Tibial nerve (tissue), 4 donors: ENCODE data around the gene RSRC2.

Source experiments
- CTCF ChIP-seq, 5 experiments: fragments of 200-600 bp in 3 of 5; fragments of 450-650 bp in 2 of 5; sonication (generic) in 3 of 5; IDR thresholded peaks; one replicate each; pipeline ENCODE4 v1.5.1; 2016 to 2019; ENCODE audit warnings: antibody characterized with exemption in 5 of 5, mild to moderate bottlenecking in 3 of 5, moderate library complexity in 2 of 5
- EP300 ChIP-seq, 2 donors: sonication (generic); formaldehyde crosslinking; IDR thresholded peaks; one replicate each; pipeline ENCODE4 v1.6.1; 2017; ENCODE audit warnings: antibody characterized with exemption in 2 of 2, mild to moderate bottlenecking in 1 of 2
- POLR2A ChIP-seq, 2 donors: fragments of 450-650 bp; IDR thresholded peaks; one replicate each; pipeline ENCODE4 v1.6.1; 2017; ENCODE audit warnings: antibody characterized with exemption in 2 of 2, mild to moderate bottlenecking in 2 of 2, moderate library complexity in 2 of 2

- TF ChIP-seq CTCF (IDR thresholded peaks at IDR 0.05): no peak
- TF ChIP-seq POLR2A (IDR thresholded peaks at IDR 0.05): no peak
- TF ChIP-seq EP300 (IDR thresholded peaks at IDR 0.05): no peak
These were observed 7.3 kb downstream of the RSRC2 start for GRCh38 chr12:122519418-122519817.
